Measurements from ENCODE around the gene GLIS1. TPM values are rescaled to one million over a fixed set of nuclear protein-coding genes. Genes with fewer than 3 reads are reported as not detected.

Gene GLIS1
- polyA plus RNA-seq, 3 donors, result not detected

DNA sequence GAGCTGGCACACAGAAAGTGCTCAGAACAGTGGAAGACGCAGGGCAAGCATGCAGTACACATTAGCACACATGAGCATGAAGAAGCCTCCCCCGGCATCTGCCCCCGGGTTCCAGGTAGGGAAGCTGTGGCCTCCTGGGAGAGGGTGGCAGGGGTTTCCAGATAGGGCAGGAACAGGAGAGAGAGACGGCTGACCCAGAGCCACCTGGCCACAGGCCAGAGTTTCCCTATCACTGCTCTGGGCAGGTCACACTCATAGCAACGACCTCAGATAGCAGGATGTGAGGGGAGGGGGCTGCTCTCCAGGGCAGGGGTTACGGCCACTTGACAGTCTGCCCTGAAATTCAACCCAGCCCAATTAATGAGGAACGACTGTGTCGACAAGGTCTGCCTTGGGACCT is 36.6 kb downstream of the GLIS1 start:
- H3K9me3 ChIP-seq (replicated peaks in 1 of 2; ENCODE audit: control insufficient read depth in 1 of 2, insufficient read depth in 1 of 2, low read length in 2 of 2), result no peaks in the 10 kb centered on the region
- no peak overlapping the region for H3K27ac ChIP-seq (ENCODE audit: low read depth in 1 of 2, low read length in 2 of 2)
- no peak overlapping the region for H3K9ac ChIP-seq (ENCODE audit: insufficient read depth, low read length, poor library complexity, severe bottlenecking)
- TF ChIP-seq CTCF (IDR thresholded peaks at IDR 0.05), result no peak
- DNase-seq, result no peak
- H3K4me3 Mint-ChIP-seq, result no peak overlapping the region
- no peaks in the 10 kb centered on the region for H3K4me1 ChIP-seq (ENCODE audit: control insufficient read depth in 1 of 2, insufficient read depth in 2 of 2, low read length in 2 of 2)
- H3K4me1 Mint-ChIP-seq, result peaks cover 6% of the 10 kb centered on the region
- no peak overlapping the region for H3K4me3 ChIP-seq (replicated peaks in 1 of 3; ENCODE audit: low read depth in 2 of 3, low read length in 3 of 3)
- H2AFZ ChIP-seq (ENCODE audit: insufficient read depth, low read depth, low read length, poor library complexity, severe bottlenecking), result no peak overlapping the region
- peaks cover 0 to 2% (median 0%) of the 10 kb centered on the region in 3 donors for H3K27me3 Mint-ChIP-seq (ENCODE audit: low read depth in 3 of 3)
- intact Hi-C loops (cut with micrococcal nuclease), result no loop called here
- H4K20me1 ChIP-seq (ENCODE audit: insufficient read depth, low read length), result no peaks in the 10 kb centered on the region
- no peak overlapping the region for H3K27ac Mint-ChIP-seq
- H3K4me2 ChIP-seq (replicated peaks; ENCODE audit: extremely low read depth, low read length, poor library complexity, severe bottlenecking), result no peak overlapping the region
- no peaks in the 10 kb centered on the region for H3K27me3 ChIP-seq (ENCODE audit: control insufficient read depth in 2 of 2, insufficient read depth in 2 of 2, low read length in 2 of 2)
- H3K9me3 Mint-ChIP-seq, result no peaks in the 10 kb centered on the region
- no peaks in the 10 kb centered on the region for H3K36me3 ChIP-seq (replicated peaks in 1 of 2; ENCODE audit: control insufficient read depth in 1 of 2, insufficient read depth in 2 of 2, low read length in 2 of 2)
- no peaks in the 10 kb centered on the region for H3K36me3 Mint-ChIP-seq
- WGBS (ENCODE audit: insufficient coverage), result 73% methylated on average over 3 of the region's 8 CpGs
- H3K79me2 ChIP-seq (ENCODE audit: insufficient read depth, low read length), result no peaks in the 10 kb centered on the region

DNA sequence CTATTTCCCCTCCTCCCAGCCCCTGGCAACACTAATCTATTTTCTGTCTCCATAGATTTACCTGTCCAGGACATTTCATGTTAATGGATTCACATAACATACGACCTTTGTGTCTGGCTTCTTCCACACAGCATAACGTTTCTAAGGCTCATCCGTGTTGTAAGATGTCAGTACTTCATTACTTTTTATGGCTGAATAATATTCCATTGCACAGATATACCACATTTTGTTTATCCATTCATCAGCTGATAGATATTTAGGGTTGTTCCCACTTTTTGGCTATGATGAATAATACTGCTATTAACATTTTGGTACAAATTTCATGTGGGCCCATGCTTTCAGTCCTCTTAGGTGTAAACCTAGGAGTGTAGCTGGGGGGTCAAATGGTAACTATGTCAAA is 38.2 kb downstream of the GLIS1 start:
- Histone ChIP-seq H4K20me1 (ENCODE audit: insufficient read depth, low read length) (no peaks in the 10 kb centered on the region), H3K4me2 (replicated peaks; ENCODE audit: extremely low read depth, low read length, poor library complexity, severe bottlenecking) (no peak overlapping the region), H3K9ac (ENCODE audit: insufficient read depth, low read length, poor library complexity, severe bottlenecking) (no peak overlapping the region), H2AFZ (ENCODE audit: insufficient read depth, low read depth, low read length, poor library complexity, severe bottlenecking) (no peak overlapping the region), H3K36me3 (replicated peaks in 1 of 2; ENCODE audit: control insufficient read depth in 1 of 2, insufficient read depth in 2 of 2, low read length in 2 of 2) (no peaks in the 10 kb centered on the region), H3K4me1 (ENCODE audit: control insufficient read depth in 1 of 2, insufficient read depth in 2 of 2, low read length in 2 of 2) (no peaks in the 10 kb centered on the region), H3K4me3 (replicated peaks in 1 of 3; ENCODE audit: low read depth in 2 of 3, low read length in 3 of 3) (no peak overlapping the region), H3K79me2 (ENCODE audit: insufficient read depth, low read length) (no peaks in the 10 kb centered on the region), H3K27me3 (ENCODE audit: control insufficient read depth in 2 of 2, insufficient read depth in 2 of 2, low read length in 2 of 2) (no peaks in the 10 kb centered on the region), H3K27ac (ENCODE audit: low read depth in 1 of 2, low read length in 2 of 2) (no peak overlapping the region), H3K9me3 (replicated peaks in 1 of 2; ENCODE audit: control insufficient read depth in 1 of 2, insufficient read depth in 1 of 2, low read length in 2 of 2) (no peaks in the 10 kb centered on the region)
- WGBS (ENCODE audit: insufficient coverage), result no CpG with 5 or more reads among the region's 3 CpGs
- Mint-ChIP-seq H3K27ac (no peak overlapping the region), H3K4me3 (no peak overlapping the region), H3K36me3 (no peaks in the 10 kb centered on the region), H3K9me3 (no peaks in the 10 kb centered on the region), H3K27me3 (ENCODE audit: low read depth in 3 of 3) (no peaks in the 10 kb centered on the region), H3K4me1 (peaks cover 8% of the 10 kb centered on the region)
- no peak for TF ChIP-seq CTCF (IDR thresholded peaks at IDR 0.05)
- intact Hi-C loops (cut with micrococcal nuclease), result no loop called here
- no peak for DNase-seq
